GM11168 (cell line): Measurements from ENCODE around the gene PYY.
"Not testable (repeated sequence)": the region's sequence is repeated elsewhere in the genome, so short reads cannot be mapped to it uniquely, and the experiment has no call there.

ENCODE experiments used
- in situ Hi-C: fragments of 300-500 bp; cut with MboI; formaldehyde crosslinking; loops from one replicate; pipeline ENCODE4 v1.12.0; 2022; ENCODE audit warnings: low sequenced_read_pairs; ENCODE audit not compliant: unreplicated experiment

PYY gene

GRCh38 chr17:43950554-43950953 is 3.2 kb downstream of the PYY start:
- in situ Hi-C loops: no loop called here

DNA sequence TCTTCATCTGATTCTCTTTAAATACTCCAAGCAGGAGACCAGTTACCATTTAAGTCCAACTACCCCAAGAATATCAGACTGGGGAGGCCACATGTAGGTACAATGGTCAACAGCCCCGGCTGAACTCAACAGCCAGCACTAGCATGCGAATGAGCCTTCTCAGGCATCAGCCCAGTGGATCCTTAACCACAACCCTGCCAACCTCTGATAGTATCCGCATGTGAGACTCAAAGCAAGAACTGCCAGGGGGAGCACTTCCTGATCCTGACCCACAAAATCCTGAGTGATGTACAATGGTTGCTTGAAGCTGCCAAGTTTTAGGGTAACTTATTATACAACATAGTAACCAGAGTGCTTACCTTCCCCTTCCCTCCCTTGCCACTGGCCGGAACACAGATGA is 4.0 kb downstream of the PYY start:
- in situ Hi-C loops: loop anchor here (10.0 kb wide), 1 partner anchor 45 kb away; no protein-coding TSS in a partner anchor

- in situ Hi-C loops: loop anchor here (10.0 kb wide), 1 partner anchor 48 kb away; no protein-coding TSS in a partner anchor
These were observed 7.0 kb downstream of the PYY start for GRCh38 chr17:43946781-43947180.

GRCh38 chr17:43945074-43945829 is 8.5 kb downstream of the PYY start:
- in situ Hi-C loops: loop anchor here (10.0 kb wide), 1 partner anchor 50 kb away; no protein-coding TSS in a partner anchor

GRCh38 chr17:43942051-43942685 is 11.6 kb downstream of the PYY start, which contains the start of gene PPY:
PPY (minus strand) TSS chr17:43942476; CDS start chr17:43941654, 822 bp downstream.
- in situ Hi-C loops: loop anchor here (10.0 kb wide), 1 partner anchor 53 kb away; no protein-coding TSS in a partner anchor

DNA sequence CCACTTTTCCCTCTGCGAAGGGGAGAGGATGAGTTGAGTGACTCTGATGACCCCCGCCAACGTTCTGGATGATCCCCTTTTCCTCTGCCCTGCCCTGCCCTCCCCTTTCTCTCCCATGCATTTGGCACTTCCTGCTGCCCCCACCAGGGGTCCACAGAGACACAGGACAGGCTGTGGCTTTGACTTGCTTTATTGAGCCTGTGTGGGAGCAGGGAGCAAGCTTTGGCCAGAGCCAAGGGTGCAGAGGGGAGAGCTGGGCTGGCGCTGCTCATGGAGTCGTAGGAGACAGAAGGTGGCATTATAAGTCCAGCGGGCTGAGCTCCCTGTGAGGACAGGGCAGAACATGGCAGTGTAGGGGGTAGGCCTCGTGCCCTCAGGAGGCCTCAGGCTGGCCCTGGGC is 13.1 kb downstream of the PYY start:
- in situ Hi-C loops: loop anchor here (10.0 kb wide), 1 partner anchor 54 kb away; no protein-coding TSS in a partner anchor

DNA sequence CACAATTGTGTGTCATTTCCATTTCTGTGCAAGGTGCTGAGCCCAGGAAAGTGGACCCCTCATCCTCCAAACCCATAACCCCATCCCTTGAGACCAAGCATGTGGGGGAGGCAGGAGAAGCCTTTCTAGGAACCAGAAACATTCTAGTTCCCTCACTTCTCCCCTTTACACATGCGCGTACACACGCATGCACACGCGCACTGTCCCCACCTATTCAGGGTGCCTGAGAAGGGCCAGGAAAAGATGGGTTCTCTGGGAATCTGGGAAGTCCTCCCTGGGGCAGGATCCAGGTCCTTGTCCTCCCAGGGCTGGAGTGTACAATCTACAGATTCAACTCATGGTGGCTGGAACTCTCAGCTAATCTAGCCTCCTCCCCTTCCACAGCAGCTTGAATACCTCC is 13.9 kb downstream of the PYY start:
- in situ Hi-C loops: loop anchor here (10.0 kb wide), 1 partner anchor 55 kb away; no protein-coding TSS in a partner anchor

GRCh38 chr17:43939452-43939851 is 14.3 kb downstream of the PYY start:
- in situ Hi-C loops: not testable (repeated sequence)

DNA sequence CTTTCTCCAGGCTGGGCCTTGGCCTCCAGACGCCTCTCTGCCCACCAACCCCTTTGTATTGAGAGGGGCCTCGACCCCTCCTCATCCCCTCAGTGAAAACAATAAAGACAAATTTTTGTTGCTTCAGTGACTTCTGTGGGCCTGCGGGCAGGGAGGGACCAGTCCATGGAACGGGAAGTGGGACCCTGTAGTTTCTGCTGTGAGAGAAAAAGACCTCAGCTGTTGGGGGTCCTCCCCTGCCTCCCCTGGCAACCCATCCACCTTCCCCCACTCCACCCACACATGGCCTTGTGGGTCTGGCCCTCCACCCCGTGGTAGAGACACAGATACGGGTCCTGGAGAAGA is 14.9 kb downstream of the PYY start:
- in situ Hi-C loops: no loop called here

DNA sequence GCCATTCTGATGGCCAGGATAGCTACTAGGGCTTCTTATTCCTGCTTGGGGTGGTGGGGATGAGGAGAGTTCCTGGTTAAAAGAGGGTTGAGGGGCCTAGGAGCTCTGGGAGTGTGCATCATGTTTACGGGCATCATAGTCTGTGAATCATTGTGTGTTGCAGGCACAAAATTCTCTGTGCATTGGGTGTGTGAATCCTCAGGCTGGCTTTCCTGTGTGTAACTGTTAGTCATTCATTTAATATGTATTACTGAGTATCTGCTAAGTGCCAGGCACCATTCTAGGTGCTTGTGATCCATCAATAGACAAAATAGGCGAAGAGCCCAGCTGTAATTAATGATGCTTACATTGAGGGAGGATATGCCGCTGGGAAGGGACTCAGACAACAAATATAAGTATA is 17.3 kb downstream of the PYY start:
- in situ Hi-C loops: no loop called here

GRCh38 chr17:43935926-43936261 is 17.8 kb downstream of the PYY start:
- in situ Hi-C loops: no loop called here

GRCh38 chr17:43935204-43935925 is 18.4 kb downstream of the PYY start:
- in situ Hi-C loops: no loop called here

- in situ Hi-C loops: no loop called here
These were observed 20.8 kb downstream of the PYY start for GRCh38 chr17:43932923-43933322.

DNA sequence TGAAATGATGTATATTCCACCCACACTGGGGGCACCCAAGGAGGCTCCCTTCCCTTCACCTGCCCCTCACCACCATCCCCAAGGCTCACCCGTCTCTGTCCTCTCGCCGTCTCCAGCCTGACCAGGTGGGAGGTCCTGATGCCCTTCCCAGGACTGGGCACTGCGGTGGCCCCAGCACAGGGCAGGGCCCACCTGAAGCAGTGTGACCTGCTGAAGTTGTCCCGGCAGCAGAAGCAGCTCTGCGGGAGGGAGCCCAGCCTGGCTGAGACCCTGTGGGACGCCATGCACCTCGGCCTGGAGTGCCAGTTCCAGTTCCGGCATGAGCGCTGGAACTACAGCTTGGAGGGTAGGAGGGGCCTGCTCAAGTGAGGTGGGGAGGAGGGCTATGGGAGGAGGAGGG is 21.4 kb downstream of the PYY start:
- in situ Hi-C loops: no loop called here

DNA sequence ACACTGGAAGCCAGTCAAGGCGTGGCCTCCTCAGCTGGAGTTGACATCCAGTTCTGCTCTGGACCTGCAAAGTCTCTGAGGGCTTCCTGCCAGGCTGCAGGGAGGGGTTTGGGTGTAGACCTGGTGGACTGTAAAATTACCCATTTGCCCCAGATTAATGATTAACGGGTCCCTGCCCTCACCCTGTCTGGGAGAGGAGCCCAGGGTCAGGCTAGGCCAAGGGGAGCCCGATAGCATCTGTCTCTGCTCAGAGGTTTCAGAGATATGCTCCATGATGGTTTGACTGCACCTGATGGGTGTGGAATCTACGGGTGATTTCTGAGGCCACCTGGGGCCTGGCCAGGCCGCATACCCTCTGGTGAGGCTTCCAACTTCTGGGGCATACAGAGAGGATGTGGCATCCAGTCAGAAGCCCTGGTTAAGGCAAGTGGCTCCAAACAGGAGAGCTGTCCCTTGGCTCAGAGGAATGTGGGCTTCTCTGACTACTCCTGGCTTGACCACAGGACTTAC is 22.6 kb downstream of the PYY start:
- in situ Hi-C loops: no loop called here

DNA sequence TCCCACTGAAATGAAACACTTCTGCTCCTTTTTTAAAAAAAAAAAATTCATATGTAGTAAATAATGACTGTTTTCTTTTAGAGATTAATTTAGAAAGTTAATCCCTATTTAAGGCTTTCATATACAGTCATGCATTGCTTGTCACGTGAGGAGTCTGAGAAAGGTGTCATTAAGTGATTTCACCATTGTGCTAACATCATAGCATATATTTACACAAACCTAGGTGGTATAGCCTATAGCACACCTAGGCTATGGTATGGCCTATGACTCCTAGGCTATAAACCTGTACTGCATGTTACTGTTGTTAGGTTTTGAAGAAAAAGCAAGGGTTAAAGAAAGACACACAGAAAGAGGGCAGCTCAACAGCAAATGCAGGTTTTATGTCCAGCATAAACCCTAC is 25.1 kb downstream of the PYY start:
- in situ Hi-C loops: no loop called here

- in situ Hi-C loops: not testable (repeated sequence)
These were observed 25.8 kb downstream of the PYY start for GRCh38 chr17:43927929-43928328.

- in situ Hi-C loops: no loop called here
These were observed 26.5 kb downstream of the PYY start for GRCh38 chr17:43927060-43927864.

- in situ Hi-C loops: no loop called here
These were observed 29.2 kb downstream of the PYY start for GRCh38 chr17:43924558-43924957.

DNA sequence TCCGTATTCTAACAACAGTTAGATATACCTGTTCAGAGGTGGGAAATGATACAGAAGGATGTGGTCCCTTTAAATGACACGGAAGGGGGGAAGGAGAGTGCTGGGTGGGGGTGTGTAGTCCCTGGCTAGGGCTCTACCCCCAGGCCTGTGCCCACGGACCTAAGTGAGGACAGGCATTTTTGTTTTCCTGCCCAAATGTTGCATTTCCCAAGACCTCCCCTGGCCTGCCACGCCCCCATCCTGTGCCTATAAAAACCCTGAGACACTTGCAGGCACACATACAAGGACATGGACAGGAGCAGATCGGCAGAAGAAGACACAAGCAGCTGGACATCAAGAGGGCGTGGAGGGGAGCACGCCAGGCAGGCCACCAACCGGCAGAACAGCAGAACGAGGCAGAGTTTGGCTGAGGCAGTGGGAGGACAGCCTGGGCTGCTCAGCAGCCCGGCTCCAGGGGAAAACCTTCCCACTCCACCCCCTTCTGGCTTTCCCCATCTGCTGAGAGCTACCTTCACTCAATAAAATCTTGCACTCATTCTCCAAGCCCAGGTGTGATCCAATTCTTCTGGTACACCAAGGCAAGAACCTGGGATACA is 33.1 kb downstream of the PYY start:
- in situ Hi-C loops: no loop called here
